Skin epidermis (tissue), 12 donors: Measurements from ENCODE around the gene AADAT.

Source experiments
- H3K27ac ChIP-seq, 21 experiments: fragments of 200-600 bp; sonication (generic) in 11 of 21; one replicate each; pipeline ENCODE4 v1.5.0; 2020; ENCODE audit warnings: mild to moderate bottlenecking in 3 of 21, inconsistent platforms in 2 of 21, moderate library complexity in 2 of 21
- H3K4me3 ChIP-seq, 7 experiments: fragments of 200-600 bp; sonication (generic) in 2 of 7; one replicate each; pipeline ENCODE4 v1.5.0; 2020; ENCODE audit warnings: inconsistent platforms in 2 of 7, mild to moderate bottlenecking in 2 of 7, moderate library complexity in 1 of 7

Gene AADAT

GRCh38 chr4:170038232-170038631, 51.5 kb downstream of the AADAT start:
- Histone ChIP-seq H3K27ac (no peak overlapping the region), H3K4me3 (no peak overlapping the region)

GRCh38 chr4:170037481-170037880, 52.3 kb downstream of the AADAT start:
- Histone ChIP-seq H3K4me3 (no peak overlapping the region), H3K27ac (no peak overlapping the region)

- H3K4me3 ChIP-seq = no peak overlapping the region
These were observed 53.9 kb downstream of the AADAT start for GRCh38 chr4:170035845-170036244.

GRCh38 chr4:170035231-170035630, 54.5 kb downstream of the AADAT start:
- Histone ChIP-seq H3K27ac (no peak overlapping the region), H3K4me3 (no peak overlapping the region)

More at GRCh38 chr4:170035845-170036244, 53.9 kb downstream of the AADAT start:
- no peak overlapping the region for H3K27ac ChIP-seq

- Histone ChIP-seq H3K4me3 (no peak overlapping the region), H3K27ac (no peak overlapping the region)
These were observed 55.8 kb downstream of the AADAT start for GRCh38 chr4:170033999-170034398.

- H3K4me3 ChIP-seq = no peak overlapping the region
- H3K27ac ChIP-seq = no peak overlapping the region
These were observed 59.6 kb downstream of the AADAT start for GRCh38 chr4:170030121-170030520.

- H3K4me3 ChIP-seq = peak overlapping the region; percentile 38 to 90 (median 84)
These were observed 62.5 kb downstream of the AADAT start for GRCh38 chr4:170027181-170027829.

GRCh38 chr4:170026253-170027021, 63.3 kb downstream of the AADAT start, which contains the start of gene MFAP3L:
MFAP3L (minus strand) TSS chr4:170026395; CDS start chr4:170005877, 20,518 bp downstream.
- peak within 1 kb of the TSS in 20 of 21 experiments; percentile 49 to 92 (median 84) for H3K27ac ChIP-seq

More at GRCh38 chr4:170027181-170027829, 62.5 kb downstream of the AADAT start:
- peak overlapping the region in 13 of 21 experiments; percentile 12 to 92 (median 81) for H3K27ac ChIP-seq

GRCh38 chr4:170025523-170026252, 64.1 kb downstream of the AADAT start:
- H3K27ac ChIP-seq = peak overlapping the region in 16 of 21 experiments; percentile 45 to 92 (median 78)
- H3K4me3 ChIP-seq = peak overlapping the region; percentile 38 to 90 (median 84)

More at GRCh38 chr4:170026253-170027021, 63.3 kb downstream of the AADAT start, which contains the start of gene MFAP3L:
- H3K4me3 ChIP-seq = peak within 1 kb of the TSS; percentile 38 to 90 (median 84)

GRCh38 chr4:170022211-170022610, 67.5 kb downstream of the AADAT start:
- Histone ChIP-seq H3K4me3 (no peak overlapping the region), H3K27ac (no peak overlapping the region)

GRCh38 chr4:170017252-170017651, 72.5 kb downstream of the AADAT start:
- H3K4me3 ChIP-seq = no peak overlapping the region
- H3K27ac ChIP-seq = no peak overlapping the region

GRCh38 chr4:170015285-170015684, 74.5 kb downstream of the AADAT start:
- H3K27ac ChIP-seq = no peak overlapping the region

GRCh38 chr4:170014359-170015011, 75.3 kb downstream of the AADAT start:
- Histone ChIP-seq H3K4me3 (no peak overlapping the region), H3K27ac (no peak overlapping the region)

More at GRCh38 chr4:170015285-170015684, 74.5 kb downstream of the AADAT start:
- no peak overlapping the region for H3K4me3 ChIP-seq

- Histone ChIP-seq H3K27ac (no peak overlapping the region), H3K4me3 (no peak overlapping the region)
These were observed 77.2 kb downstream of the AADAT start for GRCh38 chr4:170012629-170012958.

- Histone ChIP-seq H3K4me3 (no peak overlapping the region), H3K27ac (no peak overlapping the region)
These were observed 77.7 kb downstream of the AADAT start for GRCh38 chr4:170011921-170012628.
